Measurements from ENCODE around the gene FARP2.

FARP2 gene

DNA sequence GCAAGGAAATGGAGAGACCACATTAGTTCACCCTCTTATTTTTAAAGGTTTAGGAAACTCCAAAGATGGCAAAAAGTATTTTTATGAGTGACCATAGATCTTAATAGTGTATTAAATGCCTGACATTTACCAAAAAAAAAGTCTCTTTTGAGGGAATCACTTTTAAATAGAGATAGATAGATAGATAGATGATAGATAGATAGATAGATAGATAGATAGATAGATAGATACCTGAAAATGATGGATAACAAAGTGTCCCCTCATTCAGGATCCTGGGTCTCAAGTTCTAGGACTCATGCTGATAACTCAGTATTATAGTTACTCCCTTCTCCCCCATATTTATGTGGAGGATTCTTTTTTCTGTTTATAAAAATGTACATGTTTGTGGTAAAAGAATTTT lies 52.8 kb downstream of the FARP2 start:
- peaks cover 6 to 44% of the 10 kb centered on the region in 2 experiments; a peak in 2 of 3 replicates for H3K36me3 ChIP-seq (ENCODE audit: control insufficient read depth in 2 of 2, insufficient read depth in 1 of 2, low read length in 2 of 2)
- peaks cover 8% of the 10 kb centered on the region for H3K4me1 ChIP-seq (ENCODE audit: control insufficient read depth, insufficient read depth, low read length)
- TF ChIP-seq ZNF221 (tag by site-specific recombination; IDR thresholded peaks at IDR 0.05; ENCODE audit: borderline replicate concordance) (no peak), ZNF140 (tag by site-specific recombination; IDR thresholded peaks at IDR 0.05) (no peak), EGR2 (tag by site-specific recombination; IDR thresholded peaks at IDR 0.05; ENCODE audit: low read depth) (no peak), ZNF558 (tag by site-specific recombination; IDR thresholded peaks at IDR 0.05) (no peak), ZNF561 (tag by site-specific recombination; IDR thresholded peaks at IDR 0.05; ENCODE audit: borderline replicate concordance) (no peak), MEIS1 (CRISPR knock-in tag; IDR thresholded peaks at IDR 0.05; ENCODE audit: borderline replicate concordance) (no peak), ZNF768 (tag by site-specific recombination; IDR thresholded peaks at IDR 0.05) (no peak), HOXC10 (CRISPR knock-in tag; IDR thresholded peaks at IDR 0.05) (no peak), ZNF157 (tag by site-specific recombination; IDR thresholded peaks at IDR 0.05) (no peak), ZNF544 (tag by site-specific recombination; IDR thresholded peaks at IDR 0.05) (no peak), ZNF654 (tag by site-specific recombination; IDR thresholded peaks at IDR 0.05; ENCODE audit: low read depth) (no peak), ZEB2 (tag by site-specific recombination; IDR thresholded peaks at IDR 0.05) (no peak), PRDM1 (tag by site-specific recombination; IDR thresholded peaks at IDR 0.05) (no peak), ZNF830 (tag by site-specific recombination; IDR thresholded peaks at IDR 0.05; ENCODE audit: low read depth) (no peak), ZNF324 (tag by site-specific recombination; IDR thresholded peaks at IDR 0.05) (no peak), YY2 (tag by site-specific recombination; IDR thresholded peaks at IDR 0.05) (no peak)
- TF ChIP-seq, protein P1, sequence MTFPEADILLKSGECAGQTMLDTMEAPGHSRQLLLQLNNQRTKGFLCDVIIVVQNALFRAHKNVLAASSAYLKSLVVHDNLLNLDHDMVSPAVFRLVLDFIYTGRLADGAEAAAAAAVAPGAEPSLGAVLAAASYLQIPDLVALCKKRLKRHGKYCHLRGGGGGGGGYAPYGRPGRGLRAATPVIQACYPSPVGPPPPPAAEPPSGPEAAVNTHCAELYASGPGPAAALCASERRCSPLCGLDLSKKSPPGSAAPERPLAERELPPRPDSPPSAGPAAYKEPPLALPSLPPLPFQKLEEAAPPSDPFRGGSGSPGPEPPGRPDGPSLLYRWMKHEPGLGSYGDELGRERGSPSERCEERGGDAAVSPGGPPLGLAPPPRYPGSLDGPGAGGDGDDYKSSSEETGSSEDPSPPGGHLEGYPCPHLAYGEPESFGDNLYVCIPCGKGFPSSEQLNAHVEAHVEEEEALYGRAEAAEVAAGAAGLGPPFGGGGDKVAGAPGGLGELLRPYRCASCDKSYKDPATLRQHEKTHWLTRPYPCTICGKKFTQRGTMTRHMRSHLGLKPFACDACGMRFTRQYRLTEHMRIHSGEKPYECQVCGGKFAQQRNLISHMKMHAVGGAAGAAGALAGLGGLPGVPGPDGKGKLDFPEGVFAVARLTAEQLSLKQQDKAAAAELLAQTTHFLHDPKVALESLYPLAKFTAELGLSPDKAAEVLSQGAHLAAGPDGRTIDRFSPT (tag by site-specific recombination; IDR thresholded peaks at IDR 0.05): no peak
- POLR2A ChIA-PET: no interaction called here
- no peaks in the 10 kb centered on the region for H3K9me3 ChIP-seq (ENCODE audit: control insufficient read depth, insufficient read depth, low read depth, low read length)
- no peak overlapping the region for H3K27ac ChIP-seq (ENCODE audit: extremely low read depth, low read depth, low read length)
- CTCF ChIA-PET: no interaction called here
- H3K4me3 ChIP-seq (ENCODE audit: low read depth, low read length): no peak overlapping the region

DNA sequence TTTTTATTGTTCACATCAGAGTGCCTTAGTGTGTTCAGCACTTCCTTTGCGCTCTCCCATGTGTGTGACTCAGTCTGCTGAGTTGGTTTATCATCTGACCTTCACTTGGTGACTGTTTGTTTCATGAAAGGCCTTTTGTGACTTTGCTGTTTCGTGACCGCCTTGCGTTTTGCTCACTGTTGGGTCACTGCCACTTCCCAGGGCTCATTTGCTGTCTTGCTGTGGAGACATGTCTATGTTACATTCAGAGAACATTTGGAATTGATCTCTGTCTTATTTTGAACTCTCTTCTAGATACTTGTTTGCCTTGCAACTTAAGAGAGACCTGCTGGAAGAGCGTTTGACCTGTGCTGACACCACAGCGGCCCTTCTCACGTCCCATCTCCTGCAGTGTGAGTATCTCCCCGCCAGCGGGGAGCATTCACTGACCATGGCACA lies 54.7 kb downstream of the FARP2 start:
- Histone ChIP-seq H3K27ac (ENCODE audit: extremely low read depth, low read depth, low read length) (no peak overlapping the region), H3K4me3 (ENCODE audit: low read depth, low read length) (no peak overlapping the region), H3K9me3 (ENCODE audit: control insufficient read depth, insufficient read depth, low read depth, low read length) (no peaks in the 10 kb centered on the region), H3K4me1 (ENCODE audit: control insufficient read depth, insufficient read depth, low read length) (peaks cover 8% of the 10 kb centered on the region), H3K36me3 (ENCODE audit: control insufficient read depth in 2 of 2, insufficient read depth in 1 of 2, low read length in 2 of 2) (peaks cover 7 to 53% of the 10 kb centered on the region in 2 experiments; a peak in 2 of 3 replicates)
- ChIA-PET POLR2A (no interaction called here), CTCF (no interaction called here)
- TF ChIP-seq, protein P2, sequence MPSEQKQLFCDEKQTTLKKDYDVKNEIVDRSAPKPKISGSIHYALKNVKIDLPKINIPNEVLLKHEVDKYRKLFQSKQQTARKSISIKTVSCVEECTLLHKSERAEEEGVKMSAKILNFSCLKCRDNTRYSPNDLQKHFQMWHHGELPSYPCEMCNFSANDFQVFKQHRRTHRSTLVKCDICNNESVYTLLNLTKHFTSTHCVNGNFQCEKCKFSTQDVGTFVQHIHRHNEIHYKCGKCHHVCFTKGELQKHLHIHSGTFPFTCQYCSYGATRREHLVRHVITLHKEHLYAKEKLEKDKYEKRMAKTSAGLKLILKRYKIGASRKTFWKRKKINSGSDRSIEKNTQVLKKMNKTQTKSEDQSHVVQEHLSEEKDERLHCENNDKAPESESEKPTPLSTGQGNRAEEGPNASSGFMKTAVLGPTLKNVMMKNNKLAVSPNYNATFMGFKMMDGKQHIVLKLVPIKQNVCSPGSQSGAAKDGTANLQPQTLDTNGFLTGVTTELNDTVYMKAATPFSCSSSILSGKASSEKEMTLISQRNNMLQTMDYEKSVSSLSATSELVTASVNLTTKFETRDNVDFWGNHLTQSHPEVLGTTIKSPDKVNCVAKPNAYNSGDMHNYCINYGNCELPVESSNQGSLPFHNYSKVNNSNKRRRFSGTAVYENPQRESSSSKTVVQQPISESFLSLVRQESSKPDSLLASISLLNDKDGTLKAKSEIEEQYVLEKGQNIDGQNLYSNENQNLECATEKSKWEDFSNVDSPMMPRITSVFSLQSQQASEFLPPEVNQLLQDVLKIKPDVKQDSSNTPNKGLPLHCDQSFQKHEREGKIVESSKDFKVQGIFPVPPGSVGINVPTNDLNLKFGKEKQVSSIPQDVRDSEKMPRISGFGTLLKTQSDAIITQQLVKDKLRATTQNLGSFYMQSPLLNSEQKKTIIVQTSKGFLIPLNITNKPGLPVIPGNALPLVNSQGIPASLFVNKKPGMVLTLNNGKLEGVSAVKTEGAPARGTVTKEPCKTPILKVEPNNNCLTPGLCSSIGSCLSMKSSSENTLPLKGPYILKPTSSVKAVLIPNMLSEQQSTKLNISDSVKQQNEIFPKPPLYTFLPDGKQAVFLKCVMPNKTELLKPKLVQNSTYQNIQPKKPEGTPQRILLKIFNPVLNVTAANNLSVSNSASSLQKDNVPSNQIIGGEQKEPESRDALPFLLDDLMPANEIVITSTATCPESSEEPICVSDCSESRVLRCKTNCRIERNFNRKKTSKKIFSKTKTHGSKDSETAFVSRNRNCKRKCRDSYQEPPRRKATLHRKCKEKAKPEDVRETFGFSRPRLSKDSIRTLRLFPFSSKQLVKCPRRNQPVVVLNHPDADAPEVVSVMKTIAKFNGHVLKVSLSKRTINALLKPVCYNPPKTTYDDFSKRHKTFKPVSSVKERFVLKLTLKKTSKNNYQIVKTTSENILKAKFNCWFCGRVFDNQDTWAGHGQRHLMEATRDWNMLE (tag by site-specific recombination; conservative IDR thresholded peaks at IDR 0.05; ENCODE audit: low read depth): no peak
- no peak for TF ChIP-seq ZNF16 (tag by site-specific recombination; IDR thresholded peaks at IDR 0.05; ENCODE audit: low read depth)
- TF ChIP-seq ZNF37A (tag by site-specific recombination; IDR thresholded peaks at IDR 0.05): no peak
- TF ChIP-seq, protein P3, sequence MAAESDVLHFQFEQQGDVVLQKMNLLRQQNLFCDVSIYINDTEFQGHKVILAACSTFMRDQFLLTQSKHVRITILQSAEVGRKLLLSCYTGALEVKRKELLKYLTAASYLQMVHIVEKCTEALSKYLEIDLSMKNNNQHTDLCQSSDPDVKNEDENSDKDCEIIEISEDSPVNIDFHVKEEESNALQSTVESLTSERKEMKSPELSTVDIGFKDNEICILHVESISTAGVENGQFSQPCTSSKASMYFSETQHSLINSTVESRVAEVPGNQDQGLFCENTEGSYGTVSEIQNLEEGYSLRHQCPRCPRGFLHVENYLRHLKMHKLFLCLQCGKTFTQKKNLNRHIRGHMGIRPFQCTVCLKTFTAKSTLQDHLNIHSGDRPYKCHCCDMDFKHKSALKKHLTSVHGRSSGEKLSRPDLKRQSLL (tag by site-specific recombination; IDR thresholded peaks at IDR 0.05): no peak
- no peak for TF ChIP-seq KLF8 (tag by site-specific recombination; IDR thresholded peaks at IDR 0.05)
- no peak for TF ChIP-seq YY2 (tag by site-specific recombination; IDR thresholded peaks at IDR 0.05)
- TF ChIP-seq, protein P4, sequence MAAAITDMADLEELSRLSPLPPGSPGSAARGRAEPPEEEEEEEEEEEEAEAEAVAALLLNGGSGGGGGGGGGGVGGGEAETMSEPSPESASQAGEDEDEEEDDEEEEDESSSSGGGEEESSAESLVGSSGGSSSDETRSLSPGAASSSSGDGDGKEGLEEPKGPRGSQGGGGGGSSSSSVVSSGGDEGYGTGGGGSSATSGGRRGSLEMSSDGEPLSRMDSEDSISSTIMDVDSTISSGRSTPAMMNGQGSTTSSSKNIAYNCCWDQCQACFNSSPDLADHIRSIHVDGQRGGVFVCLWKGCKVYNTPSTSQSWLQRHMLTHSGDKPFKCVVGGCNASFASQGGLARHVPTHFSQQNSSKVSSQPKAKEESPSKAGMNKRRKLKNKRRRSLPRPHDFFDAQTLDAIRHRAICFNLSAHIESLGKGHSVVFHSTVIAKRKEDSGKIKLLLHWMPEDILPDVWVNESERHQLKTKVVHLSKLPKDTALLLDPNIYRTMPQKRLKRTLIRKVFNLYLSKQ (tag by site-specific recombination; IDR thresholded peaks at IDR 0.05; ENCODE audit: borderline replicate concordance): no peak
- TF ChIP-seq HOXC10 (CRISPR knock-in tag; IDR thresholded peaks at IDR 0.05): no peak
- TF ChIP-seq, protein P5, sequence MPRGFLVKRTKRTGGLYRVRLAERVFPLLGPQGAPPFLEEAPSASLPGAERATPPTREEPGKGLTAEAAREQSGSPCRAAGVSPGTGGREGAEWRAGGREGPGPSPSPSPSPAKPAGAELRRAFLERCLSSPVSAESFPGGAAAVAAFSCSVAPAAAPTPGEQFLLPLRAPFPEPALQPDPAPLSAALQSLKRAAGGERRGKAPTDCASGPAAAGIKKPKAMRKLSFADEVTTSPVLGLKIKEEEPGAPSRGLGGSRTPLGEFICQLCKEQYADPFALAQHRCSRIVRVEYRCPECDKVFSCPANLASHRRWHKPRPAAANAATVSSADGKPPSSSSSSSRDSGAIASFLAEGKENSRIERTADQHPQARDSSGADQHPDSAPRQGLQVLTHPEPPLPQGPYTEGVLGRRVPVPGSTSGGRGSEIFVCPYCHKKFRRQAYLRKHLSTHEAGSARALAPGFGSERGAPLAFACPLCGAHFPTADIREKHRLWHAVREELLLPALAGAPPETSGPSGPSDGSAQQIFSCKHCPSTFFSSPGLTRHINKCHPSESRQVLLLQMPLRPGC (tag by site-specific recombination; IDR thresholded peaks at IDR 0.05): no peak
- TF ChIP-seq ZNF302 (tag by site-specific recombination; IDR thresholded peaks at IDR 0.05; ENCODE audit: low read depth): no peak
- no peak for TF ChIP-seq SETDB1 (IDR thresholded peaks at IDR 0.05; ENCODE audit: insufficient read length, low read length)

All from HEK293 (cell line).